Pancreas (tissue), 10 donors: ENCODE results near the gene DNM2. TPM values are rescaled to one million over a fixed set of nuclear protein-coding genes. Genes with fewer than 3 reads are reported as not detected.

Experiments
- ATAC-seq, 4 donors: fragments of 200-7000 bp; cut with Tn5 transposase; one replicate each; pipeline versions ENCODE4 v1.8.0 to v1.9.1; 2020; ENCODE audit warnings: mild to moderate bottlenecking in 4 of 4, moderate library complexity in 4 of 4
- DNase-seq, 6 donors: peaks; one replicate each; pipeline ENCODE4 v3.0.0-alpha.2; 2020
- FAIRE-seq: peaks from 2 replicates; lab custom pipeline; 2012; peaks lifted over from hg19 to GRCh38; lab: Jason Lieb, UNC
- H3K27ac ChIP-seq, 4 donors: fragments of 200-600 bp; sonication (generic); 1 replicate in 3 of 4; 2 replicates in 1 of 4; pipeline versions ENCODE4 v1.5.0 to v1.8.0; 2020
- H3K27me3 ChIP-seq, 4 donors: fragments of 200-600 bp; one replicate each; pipeline ENCODE4 v1.8.0; 2021
- H3K36me3 ChIP-seq, 3 donors: fragments of 200-600 bp; sonication (generic) in 1 of 3; one replicate each; pipeline versions ENCODE4 v1.5.0 to v1.8.0; 2020 to 2021
- H3K4me1 ChIP-seq, 3 donors: fragments of 200-600 bp; one replicate each; pipeline ENCODE4 v1.8.0; 2021
- H3K4me3 ChIP-seq, 4 donors: fragments of 200-600 bp; sonication (generic) in 2 of 4; one replicate each; pipeline versions ENCODE4 v1.5.0 to v1.8.0; 2020 to 2021
- H3K9me3 ChIP-seq, 4 donors: fragments of 200-600 bp; one replicate each; pipeline ENCODE4 v1.8.0; 2021
- CTCF ChIP-seq, 4 donors: fragments of 200-600 bp; sonication (generic) in 3 of 4; IDR thresholded peaks; one replicate each; pipeline versions ENCODE4 v1.5.0 to v1.8.0; 2021; ENCODE audit warnings: antibody characterized with exemption in 4 of 4
- WGBS, 2 donors: extraction: QIAGEN DNeasy Blood & Tissue Kit; methylation state at CpG; one replicate each; pipeline ENCODE4 v1.1.7; 2013; 5-methylcytosine and 5-hydroxymethylcytosine counted together
- intact Hi-C, 3 donors: fragments of 100-400 bp; cut with DNase I; formaldehyde crosslinking; loops; one replicate each; pipeline versions ENCODE4 v1.11.1 to v1.14.2; 2022
- polyA plus RNA-seq, 2 donors: library from polyadenylated mRNA; stranded (reverse); fragments of 200-250 nt; gene quantifications; one replicate each; pipeline ENCODE4 v1.2.3, GENCODE V29; 2013
- total RNA-seq, 6 donors: library from RNA; stranded (reverse); fragmentation: NEBNext Ultra II Directional in 4 of 6; extraction: Animal tissue kit (Norgen Biotek cat#: 25700) in 4 of 6; gene quantifications; one replicate each; pipeline versions ENCODE4 v1.2.1 to v1.2.4, GENCODE V29; 2021 to 2023
- donor health status: healthy with polysubstance abuse.
- donor health status: DM: no; HTN: no; CAD: no; lungs with moderate emphysema.
- donor health status: DM: no; HTN: no; CAD: no.
- donor health status: control.
- donor health status: control.
- donor health status: Bipolar disorder and iron deficiency.
- donor health status: DM: yes; HTN: yes; CAD: no.
- donor health status: DM: no; HTN: no; CAD: no.
- donor health status: DM: no; HTN: no; CAD: no.
- donor health status: DM: yes; HTN: yes; CAD: no.

Gene DNM2
- total and polyA plus RNA-seq, 8 donors: 52.5 to 115 (median 88.6) TPM

DNA sequence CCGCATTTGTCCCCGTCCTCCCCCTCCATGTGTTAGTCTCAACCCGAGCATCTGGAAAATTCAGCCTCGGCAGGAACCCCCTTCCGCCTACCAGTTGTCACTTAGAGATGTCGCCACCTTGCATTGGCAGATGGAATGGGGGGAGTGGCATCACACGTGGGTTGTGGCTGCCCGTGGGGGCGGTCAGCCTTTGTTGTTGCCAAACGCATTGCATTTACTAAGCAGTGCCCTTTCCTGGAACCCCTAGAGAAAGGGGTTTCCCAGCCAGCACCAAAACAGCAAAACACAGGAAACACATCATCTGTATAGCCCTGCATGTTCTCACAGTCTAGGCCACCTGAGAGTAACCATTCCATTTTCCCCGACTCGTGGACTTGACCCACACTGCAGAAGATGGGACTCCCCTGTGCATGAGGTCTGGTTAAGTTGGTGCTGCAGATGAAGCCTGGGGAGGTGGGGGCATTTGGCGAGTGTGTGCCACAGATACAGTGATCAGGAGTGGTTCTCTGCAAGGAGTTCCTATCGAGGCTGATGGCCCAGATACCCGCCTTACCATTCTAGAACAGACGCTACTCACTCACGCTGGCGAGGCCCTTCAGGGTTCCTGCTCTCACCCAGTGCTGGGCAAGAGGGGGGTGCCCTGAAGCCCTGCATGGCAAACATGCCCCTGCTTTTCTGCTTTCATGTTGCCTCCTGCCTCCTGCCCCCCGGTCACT, 79.8 kb downstream of the DNM2 start:
- Histone ChIP-seq H3K4me3 (no peak overlapping the region), H3K36me3 (peaks cover 6 to 63% (median 27%) of the 10 kb centered on the region in 3 donors), H3K27ac (no peak overlapping the region), H3K9me3 (no peaks in the 10 kb centered on the region), H3K27me3 (no peaks in the 10 kb centered on the region), H3K4me1 (no peaks in the 10 kb centered on the region)
- FAIRE-seq (no peak), ATAC-seq (peak in 1 of 4 donors; percentile 11), DNase-seq (no peak)
- intact Hi-C loops: no loop called here
- WGBS, 2 donors: 84 to 85% methylated on average over 17 to 19 of the region's 19 CpGs
- no peak for TF ChIP-seq CTCF (IDR thresholded peaks at IDR 0.05)

DNA sequence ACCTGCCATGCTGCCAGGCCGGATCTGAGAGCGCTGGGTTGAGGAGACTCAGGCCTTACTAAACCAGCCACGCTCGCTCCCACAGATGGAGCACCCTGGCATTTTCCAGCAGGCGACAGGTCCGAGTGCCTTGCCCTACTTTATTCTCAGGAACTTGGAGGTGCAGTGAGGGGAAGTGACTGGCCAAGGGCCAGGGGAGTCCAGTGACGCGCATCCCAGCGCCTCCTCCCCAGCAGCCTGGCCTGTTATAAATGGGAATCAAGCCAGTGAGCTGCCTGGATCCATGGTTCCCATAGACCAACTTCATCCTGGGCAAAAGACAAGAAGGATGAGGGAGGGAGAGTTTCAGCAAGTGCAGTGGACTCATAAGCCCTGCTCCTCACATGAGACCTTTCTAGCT, 82.6 kb downstream of the DNM2 start:
- intact Hi-C loops: no loop called here
- H3K36me3 ChIP-seq: peaks cover 9 to 68% (median 18%) of the 10 kb centered on the region in 3 donors
- no peaks in the 10 kb centered on the region for H3K9me3 ChIP-seq
- DNase-seq: no peak
- H3K27me3 ChIP-seq: no peaks in the 10 kb centered on the region
- 81 to 84% methylated on average over 9 of the region's 9 CpGs for WGBS, 2 donors
- H3K27ac ChIP-seq: no peak overlapping the region
- ATAC-seq: no peak
- no peaks in the 10 kb centered on the region for H3K4me1 ChIP-seq
- H3K4me3 ChIP-seq: no peak overlapping the region
- FAIRE-seq: no peak
- no peak for TF ChIP-seq CTCF (IDR thresholded peaks at IDR 0.05)

GRCh38 chr19:10802479-10802878, 84.6 kb downstream of the DNM2 start:
- H3K9me3 ChIP-seq: no peaks in the 10 kb centered on the region
- H3K4me3 ChIP-seq: no peak overlapping the region
- 96 to 98% methylated on average over 5 of the region's 5 CpGs for WGBS, 2 donors
- FAIRE-seq: no peak
- no peak overlapping the region for H3K27ac ChIP-seq
- intact Hi-C loops: no loop called here
- H3K36me3 ChIP-seq: peaks cover 5 to 61% (median 5%) of the 10 kb centered on the region in 3 donors
- no peak for ATAC-seq
- DNase-seq: no peak
- TF ChIP-seq CTCF (IDR thresholded peaks at IDR 0.05): no peak
- no peaks in the 10 kb centered on the region for H3K4me1 ChIP-seq
- no peaks in the 10 kb centered on the region for H3K27me3 ChIP-seq

DNA sequence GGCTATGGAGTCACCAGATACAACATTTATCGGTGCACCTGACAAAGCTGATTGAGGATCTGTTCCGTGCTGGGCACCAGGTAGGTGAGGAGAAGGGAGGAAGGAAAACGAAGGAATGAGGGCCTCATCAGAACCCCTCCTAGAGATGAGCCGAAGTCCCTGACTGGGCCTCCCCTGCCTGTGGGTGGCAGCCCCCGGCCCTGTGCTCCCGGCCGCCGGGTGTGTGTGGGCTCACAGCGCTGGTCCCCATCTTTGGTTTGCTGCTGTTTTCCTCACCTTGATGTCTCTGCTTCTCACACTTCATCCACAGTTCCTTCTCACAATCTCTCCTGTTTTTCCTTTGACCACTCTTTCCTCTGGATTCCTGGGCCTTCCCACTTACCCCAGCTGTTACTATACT, 85.4 kb downstream of the DNM2 start:
- TF ChIP-seq CTCF (IDR thresholded peaks at IDR 0.05): no peak
- no peak for ATAC-seq
- no peak for DNase-seq
- WGBS, 2 donors: 97% methylated on average over 9 of the region's 9 CpGs
- intact Hi-C loops: no loop called here
- Histone ChIP-seq H3K4me3 (no peak overlapping the region), H3K9me3 (no peaks in the 10 kb centered on the region), H3K36me3 (peaks cover 5 to 54% (median 5%) of the 10 kb centered on the region in 3 donors), H3K27ac (no peak overlapping the region), H3K4me1 (no peaks in the 10 kb centered on the region), H3K27me3 (no peaks in the 10 kb centered on the region)
- FAIRE-seq: no peak

DNA sequence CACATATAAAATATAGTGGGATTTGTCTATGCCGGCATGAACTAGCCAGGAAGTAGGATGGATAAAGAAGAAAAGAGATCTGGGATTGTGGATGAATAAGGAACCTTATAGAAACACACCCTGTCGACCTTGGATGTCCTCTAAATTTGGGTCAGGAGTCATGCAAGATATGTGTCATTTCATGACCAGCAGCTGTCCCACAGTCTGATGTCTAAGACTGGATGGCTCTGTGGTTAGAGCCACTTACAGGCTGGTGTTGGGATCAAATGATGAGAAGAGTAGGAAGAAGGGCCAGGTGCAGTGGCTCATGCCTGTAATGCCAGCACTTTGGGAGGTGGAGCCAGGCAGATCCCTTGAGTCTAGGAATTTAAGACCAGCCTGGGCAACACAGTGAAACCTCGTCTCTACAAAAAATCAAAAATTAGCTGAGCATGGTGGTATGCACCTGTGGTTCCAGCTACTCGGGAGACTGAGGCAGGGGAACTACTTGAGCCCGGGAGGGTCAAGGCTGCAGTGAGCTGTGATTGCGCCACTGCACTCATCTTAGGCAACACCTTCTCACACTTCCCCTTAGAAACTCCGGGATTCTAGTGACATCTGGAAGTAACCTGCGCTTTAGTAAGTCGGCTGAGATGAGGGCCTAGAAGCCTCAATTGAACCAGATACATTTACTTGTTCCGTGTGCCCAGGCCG, 87.3 kb downstream of the DNM2 start:
- Histone ChIP-seq H3K4me1 (no peaks in the 10 kb centered on the region), H3K27ac (no peak overlapping the region), H3K27me3 (no peaks in the 10 kb centered on the region), H3K36me3 (peaks cover 5 to 47% (median 5%) of the 10 kb centered on the region in 3 donors), H3K4me3 (no peak overlapping the region), H3K9me3 (no peaks in the 10 kb centered on the region)
- no peak for TF ChIP-seq CTCF (IDR thresholded peaks at IDR 0.05)
- 94 to 96% methylated on average over 11 of the region's 11 CpGs for WGBS, 2 donors
- no peak for FAIRE-seq
- peak in 1 of 4 donors; percentile 31 for ATAC-seq
- DNase-seq: no peak
- intact Hi-C loops: no loop called here
